ENCODE data around the gene SLC25A24. TPM values are rescaled to one million over a fixed set of nuclear protein-coding genes. Genes with fewer than 3 reads are reported as not detected.

The SLC25A24 gene
- total and polyA plus RNA-seq, 4 donors: 17.9 to 73.2 (median 38.2) TPM

DNA sequence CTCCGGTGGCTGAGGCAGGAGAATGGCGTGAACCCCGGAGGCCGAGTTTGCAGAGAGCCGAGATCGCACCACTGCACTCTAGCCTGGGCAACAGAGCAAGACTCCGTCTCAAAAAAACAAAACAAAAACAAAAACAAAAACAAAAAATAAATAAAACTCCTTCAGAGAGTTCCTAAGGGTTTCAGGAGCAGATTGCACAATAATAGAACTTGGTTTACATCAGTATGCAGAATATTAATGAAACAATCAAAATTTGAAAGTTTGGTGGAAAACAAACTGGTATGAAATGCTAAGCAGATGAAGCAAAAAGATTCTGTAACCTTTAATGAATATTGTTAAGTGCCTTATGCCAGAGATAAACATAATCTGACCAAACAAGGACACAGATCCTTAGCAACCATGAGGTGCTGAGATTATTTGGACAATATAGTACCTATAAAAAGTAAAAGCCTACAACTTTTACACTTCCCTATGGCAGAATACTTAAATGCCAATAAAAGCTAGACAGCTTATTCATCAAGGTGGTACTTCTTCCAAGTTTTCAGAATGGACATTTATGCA, 41.2 kb downstream of the SLC25A24 start:
- no peaks in the 10 kb centered on the region for H3K9me3 ChIP-seq (ENCODE audit: control insufficient read depth in 4 of 4, insufficient read depth in 3 of 4, low read length in 3 of 4)
- H3K4me1 ChIP-seq (ENCODE audit: control insufficient read depth in 5 of 5, insufficient read depth in 5 of 5, low read length in 5 of 5): no peaks in the 10 kb centered on the region
- no peaks in the 10 kb centered on the region for H3K27me3 ChIP-seq (ENCODE audit: control insufficient read depth in 3 of 3, insufficient read depth in 3 of 3, low read length in 2 of 3)
- no peak overlapping the region for H3K27ac ChIP-seq (ENCODE audit: low read depth in 1 of 2, low read length in 1 of 2)
- no peak overlapping the region for H3K4me3 ChIP-seq
- ATAC-seq (ENCODE audit: insufficient read depth, low FRiP score) (no peak), DNase-seq (no peak)
- peaks cover 8 to 25% (median 17%) of the 10 kb centered on the region in 4 donors for H3K36me3 ChIP-seq (ENCODE audit: control insufficient read depth in 4 of 4, insufficient read depth in 4 of 4, low read length in 4 of 4)
- H3K9ac ChIP-seq (ENCODE audit: insufficient read depth in 1 of 2, low read length in 2 of 2): no peak overlapping the region
- TF ChIP-seq, protein P1, sequence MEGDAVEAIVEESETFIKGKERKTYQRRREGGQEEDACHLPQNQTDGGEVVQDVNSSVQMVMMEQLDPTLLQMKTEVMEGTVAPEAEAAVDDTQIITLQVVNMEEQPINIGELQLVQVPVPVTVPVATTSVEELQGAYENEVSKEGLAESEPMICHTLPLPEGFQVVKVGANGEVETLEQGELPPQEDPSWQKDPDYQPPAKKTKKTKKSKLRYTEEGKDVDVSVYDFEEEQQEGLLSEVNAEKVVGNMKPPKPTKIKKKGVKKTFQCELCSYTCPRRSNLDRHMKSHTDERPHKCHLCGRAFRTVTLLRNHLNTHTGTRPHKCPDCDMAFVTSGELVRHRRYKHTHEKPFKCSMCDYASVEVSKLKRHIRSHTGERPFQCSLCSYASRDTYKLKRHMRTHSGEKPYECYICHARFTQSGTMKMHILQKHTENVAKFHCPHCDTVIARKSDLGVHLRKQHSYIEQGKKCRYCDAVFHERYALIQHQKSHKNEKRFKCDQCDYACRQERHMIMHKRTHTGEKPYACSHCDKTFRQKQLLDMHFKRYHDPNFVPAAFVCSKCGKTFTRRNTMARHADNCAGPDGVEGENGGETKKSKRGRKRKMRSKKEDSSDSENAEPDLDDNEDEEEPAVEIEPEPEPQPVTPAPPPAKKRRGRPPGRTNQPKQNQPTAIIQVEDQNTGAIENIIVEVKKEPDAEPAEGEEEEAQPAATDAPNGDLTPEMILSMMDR (IDR thresholded peaks at IDR 0.05; ENCODE audit: control extremely low read depth, extremely low read depth): no peak
- 97 to 98% methylated on average over 7 of the region's 7 CpGs for WGBS, 2 donors

DNA sequence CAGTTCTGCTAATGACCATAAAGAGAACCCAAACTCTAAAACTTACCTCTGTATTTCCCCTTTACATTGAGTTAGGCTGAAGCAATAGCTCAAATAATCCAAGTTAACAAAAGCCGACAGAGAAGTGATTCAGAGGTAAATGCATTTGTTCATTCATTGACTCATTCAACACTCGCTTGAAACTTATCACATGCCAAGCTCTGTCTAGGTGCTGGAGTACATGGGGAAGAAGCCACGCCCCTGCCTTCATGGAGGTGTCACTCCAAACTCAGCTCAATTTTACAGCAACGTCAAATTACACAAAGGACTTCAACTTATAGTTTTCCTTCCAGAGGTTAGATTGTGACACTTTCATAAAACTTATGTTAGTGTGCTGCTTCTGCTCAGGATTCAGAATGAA, 45.8 kb downstream of the SLC25A24 start:
- Histone ChIP-seq H3K4me3 (no peak overlapping the region), H3K9me3 (ENCODE audit: control insufficient read depth in 4 of 4, insufficient read depth in 3 of 4, low read length in 3 of 4) (no peaks in the 10 kb centered on the region), H3K9ac (ENCODE audit: insufficient read depth in 1 of 2, low read length in 2 of 2) (no peak overlapping the region), H3K27ac (ENCODE audit: low read depth in 1 of 2, low read length in 1 of 2) (no peak overlapping the region), H3K36me3 (ENCODE audit: control insufficient read depth in 4 of 4, insufficient read depth in 4 of 4, low read length in 4 of 4) (peaks cover 17 to 49% (median 39%) of the 10 kb centered on the region in 4 donors), H3K27me3 (ENCODE audit: control insufficient read depth in 3 of 3, insufficient read depth in 3 of 3, low read length in 2 of 3) (no peaks in the 10 kb centered on the region), H3K4me1 (ENCODE audit: control insufficient read depth in 5 of 5, insufficient read depth in 5 of 5, low read length in 5 of 5) (no peaks in the 10 kb centered on the region)
- ATAC-seq (ENCODE audit: insufficient read depth, low FRiP score): no peak
- TF ChIP-seq, protein P1 (IDR thresholded peaks at IDR 0.05; ENCODE audit: control extremely low read depth, extremely low read depth): no peak
- WGBS, 2 donors: 70 to 73% methylated on average over 4 of the region's 4 CpGs
- no peak for DNase-seq

GRCh38 chr1:108152782-108153222, 47.3 kb downstream of the SLC25A24 start:
- 64 to 77% methylated on average over 1 of the region's 1 CpG for WGBS, 2 donors
- no peak overlapping the region for H3K9ac ChIP-seq (ENCODE audit: insufficient read depth in 1 of 2, low read length in 2 of 2)
- no peaks in the 10 kb centered on the region for H3K4me1 ChIP-seq (ENCODE audit: control insufficient read depth in 5 of 5, insufficient read depth in 5 of 5, low read length in 5 of 5)
- ATAC-seq (ENCODE audit: insufficient read depth, low FRiP score) (peak; percentile 72), DNase-seq (peak in 1 of 3 donors; percentile 5)
- H3K27ac ChIP-seq (ENCODE audit: low read depth in 1 of 2, low read length in 1 of 2): no peak overlapping the region
- TF ChIP-seq, protein P1 (IDR thresholded peaks at IDR 0.05; ENCODE audit: control extremely low read depth, extremely low read depth): no peak
- H3K36me3 ChIP-seq (ENCODE audit: control insufficient read depth in 4 of 4, insufficient read depth in 4 of 4, low read length in 4 of 4): peaks cover 21 to 59% (median 46%) of the 10 kb centered on the region in 4 donors
- no peak overlapping the region for H3K4me3 ChIP-seq
- H3K9me3 ChIP-seq (ENCODE audit: control insufficient read depth in 4 of 4, insufficient read depth in 3 of 4, low read length in 3 of 4): no peaks in the 10 kb centered on the region
- no peaks in the 10 kb centered on the region for H3K27me3 ChIP-seq (ENCODE audit: control insufficient read depth in 3 of 3, insufficient read depth in 3 of 3, low read length in 2 of 3)

- WGBS, 2 donors: 95 to 97% methylated on average over 1 of the region's 1 CpG
- Histone ChIP-seq H3K9ac (ENCODE audit: insufficient read depth in 1 of 2, low read length in 2 of 2) (no peak overlapping the region), H3K4me1 (ENCODE audit: control insufficient read depth in 5 of 5, insufficient read depth in 5 of 5, low read length in 5 of 5) (no peaks in the 10 kb centered on the region), H3K27ac (ENCODE audit: low read depth in 1 of 2, low read length in 1 of 2) (no peak overlapping the region), H3K27me3 (ENCODE audit: control insufficient read depth in 3 of 3, insufficient read depth in 3 of 3, low read length in 2 of 3) (no peaks in the 10 kb centered on the region), H3K4me3 (no peak overlapping the region), H3K36me3 (ENCODE audit: control insufficient read depth in 4 of 4, insufficient read depth in 4 of 4, low read length in 4 of 4) (peaks cover 22 to 67% (median 49%) of the 10 kb centered on the region in 4 donors), H3K9me3 (ENCODE audit: control insufficient read depth in 4 of 4, insufficient read depth in 3 of 4, low read length in 3 of 4) (no peaks in the 10 kb centered on the region)
- ATAC-seq (ENCODE audit: insufficient read depth, low FRiP score) (no peak), DNase-seq (no peak)
- TF ChIP-seq, protein P1 (IDR thresholded peaks at IDR 0.05; ENCODE audit: control extremely low read depth, extremely low read depth): no peak
Observed at GRCh38 chr1:108151548-108151947, 48.6 kb downstream of the SLC25A24 start.
